ENCODE measurements around the gene TSHR. TPM values are rescaled to one million over a fixed set of nuclear protein-coding genes. Genes with fewer than 3 reads are reported as not detected.

The TSHR gene
- total and polyA plus RNA-seq, 11 donors = not detected

DNA sequence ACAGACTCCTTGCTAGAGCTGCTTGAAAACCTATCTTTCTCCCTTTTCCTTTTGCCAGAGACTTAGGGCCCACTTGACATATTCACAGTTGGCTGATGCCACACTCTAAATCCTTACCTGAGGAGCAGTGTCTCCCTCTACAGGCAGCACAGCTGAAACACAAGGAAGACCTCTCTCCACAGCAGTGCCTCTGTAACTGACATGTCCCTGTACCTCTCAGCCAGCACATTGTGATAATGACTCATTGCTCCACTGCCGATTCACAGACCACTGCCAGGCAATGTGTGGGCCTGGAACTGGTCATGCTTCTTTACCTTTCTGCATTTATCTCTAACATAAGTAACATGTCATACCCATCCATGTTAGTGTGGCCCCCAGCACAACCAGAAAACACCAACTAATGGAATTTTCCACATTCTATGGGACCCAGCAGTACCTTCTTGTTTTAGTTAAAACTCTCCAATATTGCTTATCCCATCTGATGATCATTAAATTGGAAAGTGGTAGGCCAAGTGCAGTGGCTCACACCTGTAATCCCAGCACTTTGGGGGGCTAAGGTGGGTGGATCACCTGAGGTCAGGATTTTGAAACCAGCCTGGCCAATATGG, 208.8 kb downstream of the TSHR start:
- peak in 4 of 5 donors; percentile 26 to 54 (median 32) for DNase-seq
- Histone ChIP-seq H3K9me3 (no peaks in the 10 kb centered on the region), H3K4me3 (no peak overlapping the region), H3K27me3 (no peaks in the 10 kb centered on the region), H3K27ac (no peak overlapping the region), H3K4me1 (peaks cover 0 to 10% (median under 1%) of the 10 kb centered on the region in 12 donors), H3K36me3 (no peaks in the 10 kb centered on the region)
- intact Hi-C loops (cut with DNase I) = loop anchor here in 5 of 10 donors (5.0 to 10.0 kb wide), 3 partner anchors 167 to 209 kb away; partner anchors contain the start of gene TSHR (in 1 of the 5)
- ATAC-seq = peak; percentile 69 to 96 (median 91)
- TF ChIP-seq, protein P1, sequence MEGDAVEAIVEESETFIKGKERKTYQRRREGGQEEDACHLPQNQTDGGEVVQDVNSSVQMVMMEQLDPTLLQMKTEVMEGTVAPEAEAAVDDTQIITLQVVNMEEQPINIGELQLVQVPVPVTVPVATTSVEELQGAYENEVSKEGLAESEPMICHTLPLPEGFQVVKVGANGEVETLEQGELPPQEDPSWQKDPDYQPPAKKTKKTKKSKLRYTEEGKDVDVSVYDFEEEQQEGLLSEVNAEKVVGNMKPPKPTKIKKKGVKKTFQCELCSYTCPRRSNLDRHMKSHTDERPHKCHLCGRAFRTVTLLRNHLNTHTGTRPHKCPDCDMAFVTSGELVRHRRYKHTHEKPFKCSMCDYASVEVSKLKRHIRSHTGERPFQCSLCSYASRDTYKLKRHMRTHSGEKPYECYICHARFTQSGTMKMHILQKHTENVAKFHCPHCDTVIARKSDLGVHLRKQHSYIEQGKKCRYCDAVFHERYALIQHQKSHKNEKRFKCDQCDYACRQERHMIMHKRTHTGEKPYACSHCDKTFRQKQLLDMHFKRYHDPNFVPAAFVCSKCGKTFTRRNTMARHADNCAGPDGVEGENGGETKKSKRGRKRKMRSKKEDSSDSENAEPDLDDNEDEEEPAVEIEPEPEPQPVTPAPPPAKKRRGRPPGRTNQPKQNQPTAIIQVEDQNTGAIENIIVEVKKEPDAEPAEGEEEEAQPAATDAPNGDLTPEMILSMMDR (IDR thresholded peaks at IDR 0.05) = peak in 11 of 12 donors; percentile 25 to 59 (median 39)
- TF ChIP-seq POLR2A (IDR thresholded peaks at IDR 0.05) = no peak
- 0 to 19% (median 10%) methylated on average over 1 of the region's 1 CpG for WGBS, 4 donors

DNA sequence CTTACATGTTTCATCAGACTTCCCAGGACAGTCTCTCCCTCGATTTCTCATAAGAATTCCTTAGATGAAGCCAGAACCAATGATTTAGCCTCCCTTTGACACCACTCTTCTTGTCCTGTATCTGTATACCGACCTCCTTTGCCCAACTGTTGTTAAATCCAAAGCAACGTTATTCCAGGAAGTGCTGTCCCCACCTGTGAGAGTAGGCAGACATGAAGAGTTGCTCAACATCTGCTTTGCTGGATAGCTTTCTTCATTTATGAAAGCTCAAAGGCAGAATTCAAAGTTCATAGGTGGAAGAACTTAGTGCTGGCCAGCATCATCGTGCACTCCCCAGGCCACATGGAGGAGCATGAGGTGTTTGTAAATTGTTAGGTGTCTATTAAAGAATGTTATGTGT, 209.8 kb downstream of the TSHR start:
- ATAC-seq (no peak), DNase-seq (no peak)
- Histone ChIP-seq H3K27me3 (no peaks in the 10 kb centered on the region), H3K36me3 (no peaks in the 10 kb centered on the region), H3K4me1 (peaks cover 0 to 16% (median 3%) of the 10 kb centered on the region in 12 donors), H3K4me3 (no peak overlapping the region), H3K9me3 (no peaks in the 10 kb centered on the region), H3K27ac (no peak overlapping the region)
- intact Hi-C loops (cut with DNase I) = loop anchor here in 3 of 10 donors (5.0 to 10.0 kb wide), 3 partner anchors 168 to 210 kb away; partner anchors contain the start of gene TSHR (in 1 of the 3)
- TF ChIP-seq POLR2A (IDR thresholded peaks at IDR 0.05) = no peak
- TF ChIP-seq, protein P1 (IDR thresholded peaks at IDR 0.05) = no peak
- 32 to 45% (median 36%) methylated on average over 4 of the region's 4 CpGs for WGBS, 4 donors

- ATAC-seq = no peak
- TF ChIP-seq, protein P1 (IDR thresholded peaks at IDR 0.05) = no peak
- no peak for TF ChIP-seq POLR2A (IDR thresholded peaks at IDR 0.05)
- Histone ChIP-seq H3K4me1 (peaks cover 0 to 22% (median 7%) of the 10 kb centered on the region in 12 donors), H3K4me3 (no peak overlapping the region), H3K36me3 (no peaks in the 10 kb centered on the region), H3K9me3 (no peaks in the 10 kb centered on the region), H3K27ac (no peak overlapping the region), H3K27me3 (no peaks in the 10 kb centered on the region)
- DNase-seq = no peak
- intact Hi-C loops (cut with DNase I) = loop anchor here in 3 of 10 donors (5.0 to 10.0 kb wide), 3 partner anchors 169 to 211 kb away; partner anchors contain the start of gene TSHR (in 1 of the 3)
- WGBS, 4 donors = 81 to 95% (median 85%) methylated on average over 2 of the region's 2 CpGs
Measured at GRCh38 chr14:81166121-81166520, 210.7 kb downstream of the TSHR start.

- no peaks in the 10 kb centered on the region for H3K36me3 ChIP-seq
- 53 to 61% (median 58%) methylated on average over 4 of the region's 4 CpGs for WGBS, 4 donors
- intact Hi-C loops (cut with DNase I) = loop anchor here in 3 of 10 donors (5.0 to 10.0 kb wide), 3 partner anchors 172 to 214 kb away; partner anchors contain the start of gene TSHR (in 1 of the 3)
- no peak for ATAC-seq
- H3K4me3 ChIP-seq = peak overlapping the region in 10 of 12 donors; percentile 65 to 87 (median 74)
- H3K9me3 ChIP-seq = no peaks in the 10 kb centered on the region
- DNase-seq = no peak
- peaks cover 0 to 19% (median 8%) of the 10 kb centered on the region in 12 donors for H3K4me1 ChIP-seq
- TF ChIP-seq, protein P1 (IDR thresholded peaks at IDR 0.05) = no peak
- TF ChIP-seq POLR2A (IDR thresholded peaks at IDR 0.05) = no peak
- peak overlapping the region in 11 of 12 donors; percentile 82 to 97 (median 94) for H3K27ac ChIP-seq
- H3K27me3 ChIP-seq = no peaks in the 10 kb centered on the region
Measured at GRCh38 chr14:81169267-81169666, 213.8 kb downstream of the TSHR start.

Data from heart left ventricle (tissue), 16 donors.